HG03469 (cell line): Measurements from ENCODE around the gene FAM171A1.
A peak's percentile ranks its signal among the peaks of the same experiment; 100 is the strongest.

ENCODE experiments used
- ATAC-seq: cut with Tn5 transposase; IDR thresholded peaks from one replicate; pipeline ENCODE4 v1.9.1; 2021; ENCODE audit warnings: mild to moderate bottlenecking, moderate library complexity, moderate number of reproducible peaks; ENCODE audit not compliant: unreplicated experiment

FAM171A1 gene

DNA sequence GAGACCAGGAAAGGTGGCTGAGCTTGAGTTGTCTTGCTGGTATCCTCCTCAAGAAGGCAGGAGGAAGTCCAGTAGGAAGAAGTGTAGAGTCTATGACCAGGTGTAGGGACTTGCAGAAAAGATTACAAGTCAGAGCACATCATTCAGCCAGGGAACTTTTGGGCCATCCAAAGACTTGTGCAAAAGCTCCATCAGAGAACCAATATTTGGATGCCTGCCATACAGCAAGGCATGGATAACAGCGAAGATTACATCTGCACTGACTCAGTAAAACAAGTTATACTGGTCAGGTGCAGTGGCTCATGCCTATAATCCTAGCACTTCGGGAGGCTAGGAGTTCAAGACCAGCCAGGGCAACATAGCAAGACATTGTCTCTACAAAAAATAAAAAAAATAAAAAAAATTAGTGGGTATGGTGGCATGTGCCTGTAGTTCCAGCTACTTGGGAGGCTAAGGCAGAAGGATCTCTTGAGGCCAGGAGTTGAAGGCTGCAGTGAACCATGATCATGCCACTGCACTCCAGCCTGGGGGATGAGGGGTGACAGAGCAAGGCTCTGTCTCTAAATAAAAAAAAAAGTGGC, 189.4 kb downstream of the FAM171A1 start:
- no peak for ATAC-seq

DNA sequence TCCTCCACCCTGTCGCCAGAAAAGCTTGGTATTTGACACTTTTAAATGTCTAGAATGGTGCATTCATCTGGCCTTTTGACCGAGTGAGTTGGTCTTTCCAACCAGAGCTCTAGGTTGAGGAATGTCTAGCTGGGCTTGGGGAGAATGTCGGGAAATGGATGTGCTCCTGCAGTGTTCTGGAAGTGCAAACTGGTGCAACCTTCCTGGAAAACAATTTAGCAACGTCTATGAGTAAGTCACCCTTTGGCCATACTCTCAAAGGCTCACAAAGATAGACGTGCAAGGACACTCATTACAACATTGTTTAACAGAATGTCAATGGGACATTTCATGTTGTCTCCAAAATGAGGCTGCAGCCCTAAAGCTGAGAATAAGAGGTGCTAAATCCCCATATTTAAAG, 190.4 kb downstream of the FAM171A1 start:
- no peak for ATAC-seq

DNA sequence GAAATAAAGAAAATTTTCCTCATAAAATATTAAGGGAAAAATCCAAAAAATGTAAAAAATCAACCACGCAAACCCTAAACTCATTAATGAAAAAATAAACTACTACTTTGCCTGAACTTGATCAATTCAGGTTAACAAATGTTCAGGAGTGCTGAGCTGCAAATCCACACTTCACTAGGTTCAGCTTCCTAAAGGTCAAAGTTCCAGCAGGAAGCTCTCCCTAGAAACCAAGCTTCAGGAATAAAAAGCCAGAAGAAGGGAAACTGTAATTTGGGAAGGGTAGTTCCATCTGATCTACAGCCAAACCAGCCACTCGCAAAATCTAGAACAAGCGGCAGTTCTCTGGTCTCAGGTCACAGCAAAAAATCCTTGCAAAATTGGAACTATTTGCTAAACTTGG, 194.8 kb downstream of the FAM171A1 start:
- no peak for ATAC-seq

DNA sequence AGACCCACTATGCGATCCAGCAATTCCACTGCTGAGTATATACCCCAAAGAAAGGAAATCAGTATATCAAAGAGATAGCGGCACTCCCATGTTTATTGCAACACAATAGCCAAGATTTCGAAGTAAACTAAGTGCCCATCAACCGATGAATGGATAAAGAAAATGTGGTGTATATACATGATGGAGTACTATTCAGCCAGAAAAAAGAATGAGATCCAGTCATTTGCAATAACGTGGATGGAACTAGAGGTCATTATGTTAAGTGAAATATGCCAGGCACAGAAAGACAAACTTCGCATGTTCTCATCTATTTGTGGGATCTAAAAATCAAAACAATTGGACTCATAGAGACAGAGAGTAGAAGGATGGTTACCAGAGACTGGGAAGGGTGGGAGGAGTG, 195.5 kb downstream of the FAM171A1 start:
- no peak for ATAC-seq

DNA sequence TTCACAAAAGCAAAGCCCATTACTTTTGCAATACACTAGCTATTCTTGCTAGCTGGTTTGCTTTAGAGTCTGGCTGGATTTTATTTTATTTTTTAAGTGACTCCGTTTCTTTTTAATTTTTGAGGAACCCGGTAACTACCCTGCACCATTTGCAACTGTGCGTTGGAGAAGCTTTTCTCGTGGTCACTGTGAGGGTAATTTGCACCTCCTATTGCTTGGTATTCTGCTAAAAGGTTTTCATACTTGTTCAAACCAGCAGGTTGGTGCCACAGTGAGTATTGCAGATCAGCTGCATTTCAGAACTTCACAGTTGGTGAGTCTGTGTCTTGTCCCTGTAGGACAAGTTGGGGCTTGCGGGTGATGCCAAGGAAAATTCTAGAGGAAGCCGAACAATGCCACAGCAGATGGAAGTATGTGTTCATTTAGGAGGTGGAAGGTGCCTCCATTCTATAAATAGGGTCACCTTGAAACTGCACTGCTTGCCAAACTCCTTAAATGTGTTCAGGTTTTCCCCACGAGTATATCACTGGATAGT, 198.7 kb downstream of the FAM171A1 start:
- ATAC-seq: no peak

DNA sequence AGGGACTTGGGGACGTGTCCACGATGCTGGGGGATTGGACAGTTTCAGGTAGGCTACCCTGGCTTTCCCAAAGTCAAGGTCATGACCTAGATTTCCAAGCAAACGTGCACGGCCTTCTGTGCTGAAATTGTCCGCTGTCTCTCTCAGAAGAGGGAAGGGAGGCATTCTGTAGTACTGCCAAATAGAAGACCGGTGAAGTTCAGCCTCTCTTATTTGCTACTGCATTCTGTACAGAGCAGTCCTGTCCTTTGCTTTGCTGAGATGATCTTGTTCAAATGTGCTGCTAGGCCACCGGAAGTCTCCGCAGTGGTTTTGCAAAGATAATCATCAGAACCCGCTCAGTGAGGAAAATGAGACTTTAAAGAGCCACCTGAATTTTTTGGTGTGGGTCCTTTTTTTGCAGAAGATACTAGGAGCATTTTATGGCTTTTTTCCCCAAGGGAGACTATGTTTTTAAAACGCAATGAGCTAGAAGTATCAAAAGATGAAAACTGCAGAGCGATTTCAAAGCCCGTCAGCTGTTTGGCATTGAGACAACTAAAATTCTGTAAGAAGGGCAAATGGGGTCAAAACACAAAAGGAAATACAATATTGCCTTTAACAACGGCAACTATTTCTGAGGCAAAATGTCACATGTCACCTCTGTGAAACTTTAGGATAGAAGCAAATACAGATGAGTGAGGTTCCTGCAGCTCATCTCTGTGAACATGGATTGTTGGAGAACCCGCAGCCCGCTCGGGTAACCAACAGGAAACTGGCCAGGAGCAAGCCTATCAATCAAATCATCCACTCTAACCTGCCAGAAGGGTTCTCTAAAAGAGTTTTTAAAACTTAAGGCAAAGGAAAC, 201.3 kb downstream of the FAM171A1 start:
- no peak for ATAC-seq

DNA sequence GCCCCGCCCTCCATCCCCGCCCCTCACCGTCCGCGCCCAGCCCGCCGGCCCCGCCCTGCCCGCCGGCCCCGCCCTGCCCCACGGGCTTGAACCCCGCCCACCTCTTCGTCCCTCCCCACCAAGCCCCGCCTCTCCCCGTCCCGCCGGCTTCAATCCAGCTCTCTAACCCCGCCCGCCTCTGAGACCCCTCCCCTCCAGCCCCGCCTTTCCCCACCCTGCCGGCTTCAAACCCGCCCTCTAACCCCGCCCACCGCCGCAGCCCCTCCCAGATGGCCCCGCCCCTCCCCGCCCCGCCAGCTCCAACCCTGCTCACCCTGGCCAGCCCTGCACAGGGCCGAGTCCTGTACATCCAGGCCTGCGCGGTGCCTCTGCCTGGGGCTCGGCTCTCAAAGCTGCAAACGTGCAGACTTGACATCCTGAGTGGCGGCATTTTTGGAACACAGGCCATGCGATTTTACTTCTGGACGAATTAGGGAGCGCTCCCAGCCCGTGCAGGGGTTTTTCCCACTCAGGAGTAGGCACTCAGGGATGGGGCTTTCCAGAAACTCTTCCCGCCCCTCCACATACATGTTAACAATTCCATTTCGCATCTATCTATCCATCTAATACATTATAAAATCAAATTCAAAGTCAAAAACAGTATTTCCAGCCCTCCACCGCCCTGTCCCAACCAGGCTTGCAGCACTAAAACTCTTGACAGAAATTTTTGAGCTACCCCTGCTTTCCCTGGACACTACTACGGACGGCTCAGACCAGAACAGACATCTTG, 202.1 kb downstream of the FAM171A1 start:
- peak; percentile 35 for ATAC-seq

DNA sequence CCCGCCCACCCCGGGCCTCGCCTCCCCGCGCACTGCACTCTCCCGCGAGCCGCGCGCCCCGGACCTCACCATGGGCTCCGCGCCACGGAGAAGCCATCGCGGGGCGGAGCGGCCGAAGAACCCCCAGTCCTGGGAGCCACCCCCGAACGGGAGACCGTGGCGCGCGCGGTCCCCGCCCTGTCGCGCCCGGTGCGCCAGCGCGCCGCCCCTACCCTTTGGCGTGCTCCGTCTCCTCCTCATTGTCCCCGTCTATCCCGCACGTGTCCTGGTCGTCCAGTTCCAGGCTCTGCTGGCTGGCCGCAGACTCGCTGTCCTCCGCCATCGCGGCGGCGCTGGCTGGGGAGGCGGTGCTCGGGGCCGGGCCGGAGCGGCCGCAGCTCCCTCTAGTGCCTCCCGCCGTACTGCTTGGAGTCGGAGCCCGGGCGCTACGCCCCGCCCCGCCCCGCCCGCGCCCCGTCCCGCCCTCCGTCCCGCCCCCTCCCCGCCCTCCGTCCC, 202.8 kb downstream of the FAM171A1 start, which contains the start of gene NMT2:
Gene NMT2 (minus strand): TSS at position 403 of the 495 bp plus-strand sequence. CDS start 81 bp downstream, at position 322.
- peak; percentile 70 for ATAC-seq

DNA sequence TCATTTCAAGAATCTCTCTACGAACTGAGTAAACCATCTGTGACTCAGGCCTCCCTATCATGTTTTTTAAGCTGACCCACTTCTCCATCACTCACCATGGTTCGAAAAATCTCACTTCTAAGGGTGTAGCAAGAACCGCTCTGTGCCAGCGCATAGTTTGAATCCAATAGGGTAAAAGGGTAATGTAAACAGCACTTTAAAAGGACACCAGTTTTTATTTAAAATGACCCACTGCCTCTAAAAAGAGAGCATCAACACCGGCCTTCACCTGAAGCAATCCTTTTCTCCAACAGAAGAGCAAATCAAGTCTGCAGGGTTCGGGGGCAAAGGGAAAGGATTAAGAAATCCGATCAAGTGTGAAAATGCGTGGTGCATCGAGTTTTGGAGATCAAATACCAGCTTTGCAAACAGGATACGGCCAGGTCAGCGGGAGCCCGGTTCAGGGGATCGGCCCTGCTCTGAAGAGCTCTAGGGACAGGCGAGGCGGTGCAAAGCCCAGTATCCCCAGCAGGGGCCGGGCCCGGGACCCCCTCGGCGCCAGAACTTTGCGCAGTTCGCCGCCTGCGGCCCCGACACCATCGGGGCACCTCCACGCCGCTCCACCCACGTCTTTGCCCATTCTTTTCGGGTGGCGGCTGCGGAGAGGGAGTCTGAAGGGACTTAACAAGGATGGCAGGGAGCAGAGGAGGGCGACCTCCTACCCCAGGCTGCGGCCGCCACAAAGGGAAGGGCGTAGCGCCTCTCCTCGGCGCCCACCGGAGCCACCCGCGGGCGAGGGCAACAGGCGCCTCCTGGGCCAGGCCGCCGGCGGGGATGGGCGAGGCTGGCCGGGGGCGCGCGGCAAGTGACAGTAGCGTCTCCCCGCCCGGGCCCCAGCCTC, 203.4 kb downstream of the FAM171A1 start:
- peak; percentile 21 for ATAC-seq

DNA sequence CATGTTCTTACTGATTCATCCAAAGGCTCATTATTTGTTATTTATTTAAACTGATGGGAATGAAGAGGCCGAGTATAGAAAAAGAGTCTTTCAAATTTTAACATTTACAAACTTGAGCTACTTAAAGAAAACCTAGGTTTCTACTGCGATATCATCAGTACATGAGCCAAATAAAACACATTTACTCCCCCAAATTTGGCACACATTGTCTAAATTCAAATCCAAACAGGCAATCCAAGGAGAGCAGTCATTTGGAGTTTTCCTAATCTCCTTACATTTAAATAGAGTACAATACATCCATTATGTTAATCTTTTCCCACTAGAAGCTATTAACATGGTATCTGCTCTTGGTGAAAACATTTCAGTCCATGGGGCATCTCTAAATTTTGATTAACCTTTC, 204.8 kb downstream of the FAM171A1 start:
- ATAC-seq: no peak

DNA sequence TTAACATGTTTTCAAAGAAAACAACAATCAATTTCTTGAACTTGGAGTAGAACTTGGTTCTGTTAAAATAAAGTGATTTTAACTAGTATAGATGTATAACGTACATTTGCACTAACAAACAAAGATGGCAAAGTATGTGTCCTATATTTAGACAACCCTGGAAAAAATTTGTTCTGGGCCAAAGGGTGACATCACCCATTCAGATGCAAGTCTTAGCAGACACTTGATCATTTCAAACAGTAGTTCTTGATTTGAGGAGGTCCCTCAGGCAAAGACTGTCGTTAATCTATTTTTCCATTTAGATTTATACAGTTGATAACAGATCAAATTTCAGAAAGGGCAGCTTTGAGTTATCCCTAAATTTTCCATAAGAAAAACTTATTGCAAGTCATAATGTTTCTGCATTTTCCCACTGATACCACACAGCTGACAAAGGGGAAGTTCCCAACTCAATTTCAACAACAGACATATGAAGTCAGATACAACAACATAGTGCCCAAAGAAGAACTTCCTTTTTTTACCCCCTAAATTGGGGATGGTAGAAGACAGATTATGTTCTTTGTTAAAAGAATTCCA, 207.7 kb downstream of the FAM171A1 start:
- no peak for ATAC-seq
